ENCODE measurements around the gene SHISA8.
"Not testable (repeated sequence)": the region's sequence is repeated elsewhere in the genome, so short reads cannot be mapped to it uniquely, and the experiment has no call there.

Gene SHISA8

DNA sequence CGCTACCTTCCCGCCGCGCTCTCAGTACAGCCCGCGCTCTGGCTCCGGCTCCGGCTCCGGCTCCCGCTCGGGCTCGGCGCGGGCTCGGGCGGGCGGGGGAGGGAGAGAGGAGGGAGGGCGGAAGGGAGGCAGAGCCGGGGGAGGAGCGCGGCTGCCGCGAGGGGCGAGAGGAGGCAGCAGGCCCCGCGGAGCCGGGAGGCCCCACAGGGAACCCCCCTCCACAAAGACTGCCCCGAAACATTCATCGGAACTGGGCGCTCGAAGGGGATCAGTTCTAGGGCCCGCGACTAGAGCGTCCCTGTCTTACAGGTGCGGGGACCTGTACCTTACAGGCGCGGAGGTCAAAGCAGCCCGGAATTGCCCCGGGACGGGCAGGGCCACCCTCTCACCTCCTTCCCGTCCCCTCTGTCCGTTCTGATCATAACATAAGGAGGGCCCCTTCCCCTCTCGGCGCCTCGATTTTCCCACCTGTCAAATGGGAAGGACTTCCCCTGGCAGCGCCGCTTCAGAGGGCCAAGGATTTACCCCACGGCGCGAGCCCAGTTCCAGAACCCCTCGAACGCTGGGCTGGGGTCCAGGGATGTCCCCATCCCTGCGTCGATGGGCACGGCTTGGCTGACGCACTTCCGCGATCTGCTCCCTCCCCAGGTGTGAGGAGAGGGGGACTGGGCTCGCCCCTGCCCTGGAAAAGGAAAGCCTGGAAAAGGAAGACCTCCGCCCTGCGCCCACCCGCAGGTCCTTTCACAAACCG lies at the start of gene SHISA8:
SHISA8 (minus strand) TSS at position 40 of the 751 bp plus-strand sequence. CDS start 407 bp downstream, outside the sequence.
- DNase-seq, result no peak

- no peak for DNase-seq
These were observed 49.2 kb upstream of the SHISA8 start for GRCh38 chr22:41964112-41964491.

- DNase-seq, result no peak
These were observed 48.7 kb upstream of the SHISA8 start for GRCh38 chr22:41963453-41964111.

GRCh38 chr22:41957941-41958556 lies 43.2 kb upstream of the SHISA8 start:
- DNase-seq, result no peak

- DNase-seq, result no peak
These were observed 37.8 kb upstream of the SHISA8 start for GRCh38 chr22:41952713-41953112.

DNA sequence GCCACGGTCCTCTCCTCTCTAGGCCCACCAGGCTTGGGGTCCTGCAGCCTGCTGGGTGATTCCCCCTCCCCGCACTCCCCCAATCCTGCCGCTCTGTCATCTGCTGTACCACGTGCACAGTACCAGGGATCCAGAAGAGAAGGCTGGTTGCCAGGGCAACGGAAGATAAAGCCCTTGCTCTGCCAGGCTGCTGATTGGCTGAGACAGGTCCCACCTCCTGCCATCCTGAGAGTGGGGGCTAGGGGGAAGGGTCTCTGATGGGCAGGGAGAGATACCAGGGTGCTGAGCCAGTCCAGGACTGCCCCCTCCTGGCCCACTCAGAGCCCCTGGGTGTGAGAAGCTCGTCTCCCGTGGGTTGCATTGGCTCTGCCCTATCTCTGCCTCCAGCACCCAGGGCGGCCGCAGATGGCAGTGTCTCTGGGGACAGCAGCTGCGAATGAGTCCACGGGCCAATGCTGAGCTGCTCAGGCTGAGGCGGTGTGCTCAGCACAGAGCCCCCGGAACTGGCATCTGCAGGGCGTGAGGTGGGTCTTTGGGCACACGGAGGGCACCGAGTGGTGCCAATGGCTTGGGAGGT lies 37.1 kb upstream of the SHISA8 start, which contains the start of gene SMIM45:
SMIM45 (plus strand) TSS at position 253 of the 577 bp plus-strand sequence.
- DNase-seq, result no peak

GRCh38 chr22:41949297-41949965 lies 34.6 kb upstream of the SHISA8 start:
- no peak for DNase-seq

GRCh38 chr22:41948928-41949296 lies 34.0 kb upstream of the SHISA8 start:
- DNase-seq, result not testable (repeated sequence)

DNA sequence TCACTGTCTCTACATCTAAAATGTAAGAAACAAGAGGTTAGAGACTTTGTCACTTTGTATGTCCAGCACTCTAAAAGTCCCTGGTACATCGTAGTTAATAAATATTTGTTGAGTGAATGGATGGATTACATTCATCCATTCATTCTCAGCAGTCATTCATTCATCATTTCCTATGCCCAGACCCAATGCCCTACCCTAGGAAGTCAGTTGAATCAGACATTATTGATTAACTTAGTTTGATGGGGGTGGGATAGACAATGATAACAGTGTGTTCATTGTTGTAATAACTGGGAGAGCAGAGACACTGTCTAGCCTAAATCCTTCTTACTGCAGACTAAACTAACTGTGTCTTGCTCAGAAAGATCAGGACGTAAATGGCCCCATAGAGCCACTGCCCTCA lies 33.3 kb upstream of the SHISA8 start:
- no peak for DNase-seq

DNA sequence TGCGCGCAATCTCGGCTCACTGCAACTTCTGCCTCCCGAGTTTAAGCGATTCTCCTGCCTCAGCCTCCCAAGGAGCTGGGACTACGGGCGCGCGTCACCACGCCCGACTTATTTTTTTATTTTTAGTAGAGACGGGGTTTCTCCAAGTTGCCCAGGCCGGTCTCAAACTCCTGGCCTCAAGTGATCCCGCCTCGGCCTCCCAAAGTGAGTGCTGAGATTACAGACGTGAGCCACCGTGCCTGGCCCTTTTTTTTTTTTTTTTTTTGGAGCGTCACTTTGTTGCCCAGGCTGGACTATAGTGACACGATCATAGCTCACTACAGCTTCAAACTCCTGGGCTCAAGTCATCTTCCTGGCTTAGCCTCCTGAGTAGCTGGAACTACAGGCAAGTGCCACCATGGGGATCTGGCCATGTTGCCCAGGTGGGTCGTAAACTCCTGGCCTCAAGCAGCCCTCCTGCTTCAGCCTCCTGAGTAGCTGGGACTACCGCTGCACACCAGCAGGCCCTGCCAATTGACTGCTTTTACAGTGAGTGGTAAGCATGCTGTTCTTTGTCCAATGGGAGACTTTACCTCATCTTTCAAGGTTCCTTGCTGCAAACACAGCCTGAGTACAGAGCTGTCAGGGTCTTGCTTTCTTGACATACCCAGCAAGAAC lies 32.7 kb upstream of the SHISA8 start:
- no peak for DNase-seq

DNA sequence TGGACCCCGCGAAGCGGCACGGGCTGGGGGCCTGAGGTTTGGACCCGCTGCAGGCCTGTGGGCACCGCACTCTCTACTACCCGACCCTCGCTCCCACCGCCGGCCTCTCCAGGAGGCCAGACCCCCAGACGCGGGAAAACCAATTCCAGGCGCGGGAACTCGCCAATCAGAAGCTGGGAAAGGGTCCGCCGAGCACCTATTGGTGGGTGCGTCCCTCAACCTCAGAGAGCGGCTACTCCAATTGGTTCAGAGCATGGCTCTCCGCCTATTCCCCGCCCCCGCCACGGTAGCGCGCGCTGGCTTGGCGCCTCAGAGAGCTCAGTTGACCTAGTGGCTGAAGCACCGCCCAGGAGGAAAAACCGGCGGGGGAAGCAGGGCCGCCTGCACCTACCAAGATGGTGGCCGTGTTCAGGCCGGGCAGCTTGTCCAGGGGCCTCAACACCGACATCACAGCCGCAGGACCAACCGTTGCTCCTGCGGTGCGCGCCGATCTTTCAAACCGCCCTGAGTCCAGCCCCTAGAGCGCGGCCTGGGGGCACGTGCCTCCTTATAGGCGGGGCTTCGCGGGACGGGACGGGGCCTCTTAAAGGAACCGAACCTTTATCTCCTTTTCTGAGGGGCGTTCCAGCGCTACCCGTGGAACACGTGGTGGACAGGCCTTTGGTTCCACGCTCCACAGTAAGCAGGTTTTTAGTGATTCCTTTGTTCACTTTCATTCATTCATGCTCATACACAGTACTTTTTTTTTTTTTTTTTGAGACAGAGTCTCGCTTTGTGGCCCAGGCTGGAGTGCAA lies 32.0 kb upstream of the SHISA8 start, which contains the start of gene CENPM:
CENPM (minus strand) TSS at position 524 of the 795 bp plus-strand sequence; CDS start at position 448, 76 bp downstream.
- DNase-seq, result peak; percentile 93

DNA sequence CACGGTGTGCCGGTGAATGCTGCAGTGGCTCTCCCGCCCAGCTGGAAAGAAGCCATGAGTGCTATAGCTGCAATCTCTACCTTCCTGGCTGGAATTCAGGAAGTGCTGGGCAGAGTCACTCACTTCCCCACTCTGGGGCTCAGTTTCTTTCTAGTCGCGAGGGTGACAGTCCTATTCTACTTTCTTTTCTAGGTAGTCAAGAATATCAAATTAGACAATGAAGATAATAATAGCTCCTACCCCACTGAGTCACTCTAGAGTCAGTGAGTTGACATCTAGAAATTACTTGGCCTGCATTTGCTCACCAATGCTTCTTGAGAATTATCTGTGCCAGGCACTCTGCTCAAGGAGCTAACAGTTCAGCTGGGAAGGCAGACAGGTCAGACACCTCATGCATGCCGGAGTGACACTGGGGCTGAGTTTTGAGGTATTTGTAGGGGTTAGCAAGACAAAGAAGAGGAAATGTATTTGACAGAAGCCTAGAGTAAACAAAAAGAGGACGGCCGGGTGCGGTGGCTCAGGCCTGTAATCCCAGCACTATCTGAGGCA lies 28.9 kb upstream of the SHISA8 start:
- DNase-seq, result no peak

- peak; percentile 82 for DNase-seq
These were observed 26.2 kb upstream of the SHISA8 start for GRCh38 chr22:41940832-41941765.

DNA sequence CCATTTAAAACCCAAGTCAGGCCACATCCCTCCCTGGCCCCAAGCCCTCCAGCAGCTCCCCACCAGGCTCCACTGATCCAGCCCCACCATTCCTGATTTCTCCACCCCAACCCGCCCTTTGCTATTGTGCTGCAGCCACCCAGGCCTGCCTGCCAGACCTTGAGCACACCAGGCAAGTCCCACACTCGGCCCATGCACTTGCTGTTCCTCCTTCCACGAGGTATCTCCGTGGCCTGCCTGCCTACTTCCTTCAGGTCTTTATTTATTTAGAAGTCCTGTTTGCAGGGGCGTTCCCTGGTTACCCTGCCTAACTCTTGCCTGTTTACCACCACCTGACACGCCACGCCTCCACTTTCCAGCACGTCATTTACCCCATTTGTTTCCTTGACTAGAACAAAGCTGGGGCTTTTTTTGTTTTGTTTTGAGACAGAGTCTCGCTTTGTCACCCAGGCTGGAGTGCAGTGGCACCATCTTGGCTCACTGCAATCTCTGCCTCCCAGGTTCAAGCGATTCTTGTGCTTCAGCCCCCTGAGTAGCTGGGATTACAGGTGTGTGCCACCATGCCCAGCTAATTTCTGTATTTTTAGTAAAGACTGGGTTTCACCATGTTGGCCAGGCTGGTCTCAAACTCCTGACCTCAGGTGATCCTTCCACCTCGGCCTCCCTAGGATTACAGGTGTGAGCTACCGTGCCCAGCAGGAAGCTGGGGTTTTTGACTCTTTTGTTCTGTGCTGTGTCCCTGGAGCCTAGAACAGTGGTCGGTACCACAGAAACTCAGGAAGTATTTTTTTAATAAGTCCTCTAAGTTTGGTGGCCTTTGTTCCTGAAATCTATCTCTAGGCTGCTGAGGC lies 25.3 kb upstream of the SHISA8 start:
- peak; percentile 82 for DNase-seq

- DNase-seq, result no peak
These were observed 22.0 kb upstream of the SHISA8 start for GRCh38 chr22:41936894-41937169.

DNA sequence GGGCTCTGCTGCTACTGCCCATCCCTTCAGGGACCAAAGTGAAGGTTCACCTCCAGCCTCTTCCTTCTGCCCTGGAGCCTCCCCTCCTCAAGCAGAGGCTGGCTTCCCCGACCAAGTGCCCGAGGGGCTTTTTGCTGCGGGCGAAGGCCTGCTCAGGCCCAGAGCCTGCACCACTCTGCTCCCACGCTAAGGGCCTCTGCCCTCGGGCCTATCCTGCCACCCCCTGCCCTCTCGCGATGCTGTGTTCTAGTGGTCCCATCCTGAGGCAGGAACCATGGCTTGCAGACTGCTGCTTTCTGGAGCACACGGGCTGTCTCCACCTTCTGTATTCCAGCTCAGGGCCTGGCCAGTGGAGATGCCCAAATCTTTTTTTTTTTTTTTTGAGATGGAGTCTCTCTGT lies 20.6 kb upstream of the SHISA8 start:
- DNase-seq, result no peak

GRCh38 chr22:41935015-41935351 lies 20.1 kb upstream of the SHISA8 start:
- DNase-seq, result no peak

DNA sequence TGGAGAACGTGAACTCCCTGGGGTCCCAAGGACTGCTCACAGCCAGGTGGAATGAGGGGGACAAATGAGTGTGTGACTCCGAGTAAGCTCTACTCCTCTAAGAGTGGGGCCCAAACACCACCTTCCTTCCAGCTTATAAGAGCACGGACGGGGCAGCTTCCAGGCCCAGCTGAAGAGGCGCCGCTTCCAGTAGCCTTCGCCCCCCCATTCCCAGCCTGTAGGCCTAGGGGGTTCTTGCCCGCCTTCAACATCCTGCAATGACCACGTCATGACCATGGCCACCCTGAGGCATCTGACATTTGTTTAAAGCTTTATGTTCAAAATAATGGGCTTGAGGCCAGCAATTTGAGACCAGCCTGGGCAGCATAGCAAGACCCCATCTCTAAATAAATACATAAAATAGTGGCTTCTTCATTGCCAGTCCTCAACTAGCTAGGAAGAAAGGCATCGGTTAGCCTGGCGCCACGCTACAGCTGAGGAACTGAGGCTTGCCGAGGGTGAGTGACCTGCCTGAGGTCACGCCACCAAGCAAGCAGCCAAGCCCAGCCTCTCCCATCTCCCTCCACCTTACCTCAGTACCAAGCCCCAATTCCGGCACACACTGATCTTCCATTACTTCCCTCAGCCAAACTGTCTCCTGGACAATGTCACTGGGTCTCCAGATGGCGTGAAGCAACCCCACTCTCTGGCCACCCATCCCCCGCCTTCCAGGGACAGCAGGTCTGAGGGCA lies 19.6 kb upstream of the SHISA8 start:
- DNase-seq, result no peak

Data from activated CD4-positive, CD25-positive, alpha-beta regulatory T cell treated with anti-CD3 and anti-CD28 coated beads, Interleukin-2, amount 50 U/mL, for 72 hours (primary cell).